Measurements from ENCODE around the gene PA2G4. TPM values are rescaled to one million over a fixed set of nuclear protein-coding genes. Genes with fewer than 3 reads are reported as not detected.
"Not testable (repeated sequence)": the region's sequence is repeated elsewhere in the genome, so short reads cannot be mapped to it uniquely, and the experiment has no call there.

Gene PA2G4
- total RNA-seq, 4 donors from 2014 or later = 90.5 to 133 (median 105) TPM

DNA sequence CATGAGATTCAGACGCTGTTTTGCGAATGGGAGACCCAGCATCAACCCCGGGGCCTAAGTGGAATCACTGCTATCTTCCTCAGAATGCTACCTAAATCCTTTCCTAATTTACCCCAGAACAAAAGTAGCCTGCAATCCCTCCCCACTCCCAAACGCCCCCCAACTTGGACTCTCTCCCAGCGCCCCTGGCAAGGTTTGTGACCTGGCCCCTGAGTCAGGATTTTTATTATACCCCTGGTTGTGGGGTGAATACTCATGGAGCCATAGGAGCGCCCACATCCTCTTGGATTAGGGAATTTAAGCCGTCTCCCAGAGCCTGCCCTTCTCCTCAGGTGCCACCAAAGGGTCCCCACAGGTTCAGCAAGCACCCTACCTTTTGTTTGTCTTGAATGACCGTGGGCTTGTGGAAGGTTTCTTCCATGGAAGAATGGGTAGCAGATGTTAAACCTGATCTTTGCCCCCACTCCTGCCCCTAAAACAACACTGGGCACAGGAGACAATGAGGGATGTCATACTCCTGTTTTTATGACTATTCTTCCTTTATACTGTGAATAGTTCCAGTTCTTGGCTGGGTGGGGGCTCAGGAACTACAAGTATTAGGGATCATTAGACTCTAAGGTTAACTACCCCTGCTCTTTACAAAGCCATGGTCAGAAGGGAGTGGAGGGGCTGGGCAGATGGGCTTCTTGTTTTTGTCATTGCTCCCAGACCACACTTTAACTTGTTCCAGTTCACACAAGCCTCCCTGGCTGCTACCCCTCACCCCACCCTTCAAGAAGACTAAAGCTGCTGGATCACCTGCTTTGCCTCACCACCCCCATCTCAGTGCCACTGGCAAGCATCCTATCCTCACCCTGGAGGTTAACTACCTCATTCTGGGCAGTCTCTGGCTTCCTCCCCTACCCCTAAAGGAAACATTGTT is 48.7 kb downstream of the PA2G4 start:
- Histone ChIP-seq H3K4me1 (peaks cover 25 to 47% (median 41%) of the 10 kb centered on the region in 4 donors), H3K4me3 (peak overlapping the region; percentile 67 to 77 (median 70)), H3K27ac (replicated peaks in 1 of 4) (peak overlapping the region; percentile 89 to 95 (median 94)), H3K9me3 (no peaks in the 10 kb centered on the region), H3K36me3 (peaks cover 0 to 4% (median 0%) of the 10 kb centered on the region in 4 donors), H3K27me3 (no peaks in the 10 kb centered on the region)
- TF ChIP-seq POLR2A (IDR thresholded peaks at IDR 0.05; ENCODE audit: low read depth) = no peak
- TF ChIP-seq EP300 (IDR thresholded peaks at IDR 0.05) = no peak
- intact Hi-C loops (cut with DNase I) = no loop called here
- DNase-seq (ENCODE audit: extremely low spot score) = no peak
- 5% methylated on average over 7 of the region's 8 CpGs for whole genome bisulfite sequencing

DNA sequence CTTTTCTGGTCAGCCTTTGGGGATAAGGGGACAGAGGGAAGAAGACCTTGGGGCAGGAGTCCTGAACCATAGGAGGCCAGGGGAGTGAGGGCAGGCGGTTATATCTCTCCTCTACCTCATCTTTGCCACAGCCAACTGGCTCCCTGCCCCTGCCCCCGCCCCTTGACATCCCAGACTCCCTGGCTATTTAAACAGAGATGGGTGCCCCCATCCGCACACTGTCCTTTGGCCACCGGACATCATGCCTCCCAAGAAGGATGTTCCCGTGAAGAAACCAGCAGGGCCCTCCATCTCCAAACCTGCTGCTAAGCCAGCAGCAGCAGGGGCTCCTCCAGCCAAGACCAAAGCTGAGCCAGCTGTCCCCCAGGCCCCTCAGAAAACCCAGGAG is 49.3 kb downstream of the PA2G4 start:
- 83% methylated on average over 5 of the region's 5 CpGs for WGBS
- no peaks in the 10 kb centered on the region for H3K9me3 ChIP-seq
- H3K27me3 ChIP-seq = no peaks in the 10 kb centered on the region
- no peak for DNase-seq (ENCODE audit: extremely low spot score)
- H3K36me3 ChIP-seq = peaks cover 0 to 4% (median 0%) of the 10 kb centered on the region in 4 donors
- intact Hi-C loops (cut with DNase I) = no loop called here
- H3K27ac ChIP-seq (replicated peaks in 1 of 4) = no peak overlapping the region
- TF ChIP-seq EP300 (IDR thresholded peaks at IDR 0.05) = no peak
- TF ChIP-seq POLR2A (IDR thresholded peaks at IDR 0.05; ENCODE audit: low read depth) = no peak
- TF ChIP-seq, protein P1, sequence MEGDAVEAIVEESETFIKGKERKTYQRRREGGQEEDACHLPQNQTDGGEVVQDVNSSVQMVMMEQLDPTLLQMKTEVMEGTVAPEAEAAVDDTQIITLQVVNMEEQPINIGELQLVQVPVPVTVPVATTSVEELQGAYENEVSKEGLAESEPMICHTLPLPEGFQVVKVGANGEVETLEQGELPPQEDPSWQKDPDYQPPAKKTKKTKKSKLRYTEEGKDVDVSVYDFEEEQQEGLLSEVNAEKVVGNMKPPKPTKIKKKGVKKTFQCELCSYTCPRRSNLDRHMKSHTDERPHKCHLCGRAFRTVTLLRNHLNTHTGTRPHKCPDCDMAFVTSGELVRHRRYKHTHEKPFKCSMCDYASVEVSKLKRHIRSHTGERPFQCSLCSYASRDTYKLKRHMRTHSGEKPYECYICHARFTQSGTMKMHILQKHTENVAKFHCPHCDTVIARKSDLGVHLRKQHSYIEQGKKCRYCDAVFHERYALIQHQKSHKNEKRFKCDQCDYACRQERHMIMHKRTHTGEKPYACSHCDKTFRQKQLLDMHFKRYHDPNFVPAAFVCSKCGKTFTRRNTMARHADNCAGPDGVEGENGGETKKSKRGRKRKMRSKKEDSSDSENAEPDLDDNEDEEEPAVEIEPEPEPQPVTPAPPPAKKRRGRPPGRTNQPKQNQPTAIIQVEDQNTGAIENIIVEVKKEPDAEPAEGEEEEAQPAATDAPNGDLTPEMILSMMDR (IDR thresholded peaks at IDR 0.05) = no peak
- no peak for TF ChIP-seq POLR2AphosphoS5 (IDR thresholded peaks at IDR 0.05)
- H3K4me3 ChIP-seq = no peak overlapping the region
- H3K4me1 ChIP-seq = peaks cover 25 to 47% (median 41%) of the 10 kb centered on the region in 4 donors

DNA sequence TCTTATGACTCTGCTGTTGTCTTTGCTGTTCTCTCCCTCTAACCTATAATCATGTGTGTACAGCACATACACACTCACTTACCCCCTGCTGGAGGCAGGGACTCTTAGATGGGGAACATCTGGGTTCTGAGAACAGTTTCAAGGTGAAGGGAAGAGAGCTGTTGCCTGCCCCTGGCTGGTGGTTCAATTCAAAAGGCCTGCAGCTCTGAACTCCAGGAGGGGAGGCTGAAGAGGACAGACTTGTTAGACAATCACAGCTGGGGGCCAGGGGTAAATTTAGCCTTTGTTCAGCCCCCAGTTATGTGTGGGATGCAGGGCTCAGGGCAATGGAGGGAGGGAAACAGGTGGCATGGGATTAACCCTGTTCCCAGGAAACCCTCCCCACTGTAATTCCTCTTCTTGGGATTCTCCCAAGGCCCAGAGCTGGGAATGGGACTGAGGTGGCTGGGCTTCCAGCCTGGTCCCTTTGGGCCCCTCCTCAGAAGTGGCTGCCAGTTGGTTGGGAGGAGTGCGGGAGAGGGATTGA is 50.0 kb downstream of the PA2G4 start:
- TF ChIP-seq, protein P1 (IDR thresholded peaks at IDR 0.05) = no peak
- TF ChIP-seq POLR2A (IDR thresholded peaks at IDR 0.05; ENCODE audit: low read depth) (no peak), EP300 (IDR thresholded peaks at IDR 0.05) (no peak), POLR2AphosphoS5 (IDR thresholded peaks at IDR 0.05) (no peak)
- intact Hi-C loops (cut with DNase I) = no loop called here
- Histone ChIP-seq H3K27me3 (no peaks in the 10 kb centered on the region), H3K36me3 (peaks cover 0 to 5% (median under 1%) of the 10 kb centered on the region in 4 donors), H3K4me3 (no peak overlapping the region), H3K4me1 (peaks cover 25 to 47% (median 42%) of the 10 kb centered on the region in 4 donors), H3K9me3 (no peaks in the 10 kb centered on the region), H3K27ac (replicated peaks in 1 of 4) (no peak overlapping the region)
- 83% methylated on average over 1 of the region's 1 CpG for WGBS
- DNase-seq (ENCODE audit: extremely low spot score) = no peak

DNA sequence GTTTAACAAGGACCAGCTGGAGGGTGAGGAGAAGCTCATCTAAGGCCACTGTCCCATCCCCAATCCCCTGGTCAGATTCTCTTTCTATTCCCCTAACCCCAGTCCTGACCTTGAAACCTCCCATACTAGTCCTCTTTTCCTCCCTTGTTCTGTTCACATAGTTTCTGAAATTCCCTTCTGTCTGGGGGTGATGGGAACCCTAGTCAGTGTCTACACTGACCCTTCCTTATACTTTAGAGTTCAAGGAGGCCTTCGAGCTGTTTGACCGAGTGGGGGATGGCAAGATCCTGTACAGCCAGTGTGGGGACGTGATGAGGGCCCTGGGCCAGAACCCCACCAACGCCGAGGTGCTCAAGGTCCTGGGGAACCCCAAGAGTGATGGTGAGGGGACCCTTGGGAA is 50.5 kb downstream of the PA2G4 start:
- intact Hi-C loops (cut with DNase I) = no loop called here
- H3K27me3 ChIP-seq = no peaks in the 10 kb centered on the region
- no peak for TF ChIP-seq POLR2A (IDR thresholded peaks at IDR 0.05; ENCODE audit: low read depth)
- TF ChIP-seq POLR2AphosphoS5 (IDR thresholded peaks at IDR 0.05) = no peak
- no peak for TF ChIP-seq EP300 (IDR thresholded peaks at IDR 0.05)
- TF ChIP-seq, protein P1 (IDR thresholded peaks at IDR 0.05) = no peak
- no peak overlapping the region for H3K27ac ChIP-seq (replicated peaks in 1 of 4)
- H3K36me3 ChIP-seq = peaks cover 5 to 7% (median 5%) of the 10 kb centered on the region in 4 donors
- peaks cover 27 to 52% (median 47%) of the 10 kb centered on the region in 4 donors for H3K4me1 ChIP-seq
- H3K9me3 ChIP-seq = no peaks in the 10 kb centered on the region
- DNase-seq (ENCODE audit: extremely low spot score) = no peak
- 86% methylated on average over 5 of the region's 5 CpGs for WGBS
- H3K4me3 ChIP-seq = no peak overlapping the region

DNA sequence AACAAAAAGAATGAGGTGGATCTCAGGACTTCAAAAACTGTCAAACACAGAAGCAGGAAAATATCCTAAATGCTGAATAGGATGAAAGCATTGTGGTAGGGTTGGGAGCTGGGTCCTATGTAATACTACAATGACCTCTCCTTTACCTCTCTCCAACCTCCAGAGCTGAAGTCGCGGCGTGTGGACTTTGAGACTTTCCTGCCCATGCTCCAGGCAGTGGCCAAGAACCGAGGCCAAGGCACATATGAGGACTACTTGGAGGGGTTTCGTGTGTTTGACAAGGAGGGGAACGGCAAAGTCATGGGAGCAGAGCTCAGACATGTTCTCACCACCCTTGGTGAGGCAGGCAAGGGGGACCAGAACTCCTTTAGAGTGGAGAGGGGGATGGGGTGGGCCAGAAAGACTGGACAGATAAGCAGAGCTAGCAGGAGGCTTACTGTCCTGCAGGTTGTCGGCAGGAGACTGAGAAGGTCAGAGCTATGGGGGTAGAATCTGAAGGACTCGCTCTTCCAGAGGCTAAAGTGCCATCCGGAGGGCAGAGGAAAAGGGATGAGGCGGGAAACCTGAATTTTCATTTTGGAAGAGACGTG is 51.0 kb downstream of the PA2G4 start:
- WGBS = 95% methylated on average over 11 of the region's 11 CpGs
- no peak for DNase-seq (ENCODE audit: extremely low spot score)
- Histone ChIP-seq H3K27ac (replicated peaks in 1 of 4) (no peak overlapping the region), H3K9me3 (no peaks in the 10 kb centered on the region), H3K4me3 (no peak overlapping the region), H3K27me3 (no peaks in the 10 kb centered on the region), H3K36me3 (peaks cover 10 to 11% (median 10%) of the 10 kb centered on the region in 4 donors), H3K4me1 (peaks cover 33 to 57% (median 52%) of the 10 kb centered on the region in 4 donors)
- intact Hi-C loops (cut with DNase I) = no loop called here
- no peak for TF ChIP-seq EP300 (IDR thresholded peaks at IDR 0.05)
- TF ChIP-seq, protein P1 (IDR thresholded peaks at IDR 0.05) = no peak
- no peak for TF ChIP-seq POLR2A (IDR thresholded peaks at IDR 0.05; ENCODE audit: low read depth)
- TF ChIP-seq POLR2AphosphoS5 (IDR thresholded peaks at IDR 0.05) = no peak

DNA sequence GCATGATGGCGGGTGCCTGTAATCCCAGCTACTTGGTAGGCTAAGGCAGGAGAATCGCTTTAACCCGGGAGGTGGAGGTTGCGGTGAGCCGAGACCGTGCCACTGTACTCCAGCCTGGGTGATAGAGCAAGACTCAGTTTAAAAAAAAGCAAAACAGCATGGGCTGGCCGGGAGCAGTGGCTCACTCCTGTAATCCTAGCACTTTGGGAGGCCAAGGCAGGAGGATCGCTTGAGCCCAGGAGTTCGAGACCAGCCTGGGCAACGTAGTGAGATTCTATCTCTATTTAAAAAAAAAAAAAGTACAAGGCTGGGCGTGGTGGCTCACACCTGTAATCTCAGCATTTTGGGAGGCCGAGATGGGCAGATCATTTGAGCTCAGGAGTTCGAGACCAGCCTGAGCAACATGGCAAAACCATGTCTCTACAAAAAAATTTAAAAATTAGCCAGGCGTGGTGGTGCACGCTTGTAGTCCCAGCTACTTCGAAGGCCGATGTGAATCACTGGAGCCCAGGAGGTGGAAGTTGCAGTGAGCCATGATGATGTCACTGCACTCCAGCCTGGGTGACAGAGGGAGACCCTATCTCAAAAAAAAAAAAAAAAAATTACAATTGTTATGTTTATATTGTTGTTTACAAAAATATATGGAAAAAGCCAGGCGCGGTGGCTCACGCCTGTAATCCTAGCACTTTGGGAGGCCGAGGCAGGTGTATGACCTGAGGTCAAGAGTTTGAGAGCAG is 52.3 kb downstream of the PA2G4 start:
- intact Hi-C loops (cut with DNase I); H3K27me3 ChIP-seq; H3K9me3 ChIP-seq; DNase-seq (ENCODE audit: extremely low spot score): not testable (repeated sequence)
- H3K36me3 ChIP-seq = peaks cover 23 to 24% (median 23%) of the 10 kb centered on the region in 4 donors
- peaks cover 40 to 59% (median 56%) of the 10 kb centered on the region in 4 donors for H3K4me1 ChIP-seq
- 89% methylated on average over 21 of the region's 21 CpGs for WGBS
- peak overlapping the region; percentile 93 to 98 (median 96) for H3K27ac ChIP-seq (replicated peaks in 1 of 4)
- H3K4me3 ChIP-seq = peak overlapping the region; percentile 66 to 98 (median 86)
